CD14-positive monocyte (primary cell): ENCODE measurements around the gene DGKI. TPM values are rescaled to one million over a fixed set of nuclear protein-coding genes. Genes with fewer than 3 reads are reported as not detected.

Source experiments
- DNase-seq, 3 donors: peaks; one replicate each; pipeline ENCODE4 v3.0.0-alpha.2; 2011 to 2022
- H2AFZ ChIP-seq: 2 replicates; pipeline ENCODE4 v1.6.0; 2012; ENCODE audit warnings: mild to moderate bottlenecking, low read depth, low read length, inconsistent platforms; ENCODE audit not compliant: insufficient read depth, poor library complexity, severe bottlenecking
- H3K27ac ChIP-seq, 2 donors: 1 replicate in 1 of 2; 2 replicates in 1 of 2; pipeline ENCODE4 v1.5.1; 2012 to 2013; ENCODE audit warnings: low read length in 2 of 2, control low read depth in 1 of 2, inconsistent platforms in 1 of 2, low read depth in 1 of 2, mild to moderate bottlenecking in 1 of 2
- H3K27me3 ChIP-seq, 2 donors: one replicate each; pipeline versions ENCODE4 v1.6.0 to v1.6.1; 2011 to 2013; ENCODE audit warnings: low read length in 2 of 2; ENCODE audit not compliant: control insufficient read depth in 2 of 2, insufficient read depth in 2 of 2
- H3K36me3 ChIP-seq, 2 donors: replicated peaks in 1 of 2; 1 replicate in 1 of 2; 2 replicates in 1 of 2; pipeline versions ENCODE4 v1.5.1 to v1.6.1; 2012 to 2013; ENCODE audit warnings: low read length in 2 of 2, control low read depth in 1 of 2, inconsistent platforms in 1 of 2, mild to moderate bottlenecking in 1 of 2; ENCODE audit not compliant: insufficient read depth in 2 of 2, control insufficient read depth in 1 of 2
- H3K4me1 ChIP-seq, 2 donors: 1 replicate in 1 of 2; 2 replicates in 1 of 2; pipeline versions ENCODE4 v1.5.1 to v1.6.1; 2012 to 2013; ENCODE audit warnings: low read length in 2 of 2, control low read depth in 1 of 2, inconsistent platforms in 1 of 2, mild to moderate bottlenecking in 1 of 2, moderate library complexity in 1 of 2; ENCODE audit not compliant: insufficient read depth in 2 of 2, control insufficient read depth in 1 of 2
- H3K4me2 ChIP-seq: replicated peaks from 2 replicates; pipeline ENCODE3; 2012; ENCODE audit warnings: low read length, moderate library complexity, mild to moderate bottlenecking; ENCODE audit not compliant: poor library complexity, severe bottlenecking; ENCODE audit errors: extremely low read depth
- H3K4me3 ChIP-seq, 3 experiments: fragments of 200-600 bp in 1 of 3; sonication (generic) in 1 of 3; replicated peaks in 1 of 3; 1 replicate in 2 of 3; 2 replicates in 1 of 3; pipeline ENCODE4 v1.5.1; 2011 to 2013; ENCODE audit warnings: low read length in 3 of 3, mild to moderate bottlenecking in 3 of 3, control low read depth in 2 of 3, low read depth in 2 of 3, inconsistent platforms in 1 of 3, moderate library complexity in 1 of 3
- H3K79me2 ChIP-seq: 2 replicates; pipeline ENCODE4 v1.6.0; 2012; ENCODE audit warnings: mild to moderate bottlenecking, control low read depth, inconsistent platforms, low read length, moderate library complexity; ENCODE audit not compliant: insufficient read depth
- H3K9ac ChIP-seq: 2 replicates; pipeline ENCODE4 v1.6.0; 2017; ENCODE audit warnings: low read length, mild to moderate bottlenecking; ENCODE audit not compliant: insufficient read depth, poor library complexity, severe bottlenecking
- H3K9me3 ChIP-seq, 2 donors: replicated peaks in 1 of 2; 1 replicate in 1 of 2; 2 replicates in 1 of 2; pipeline versions ENCODE4 v1.5.1 to v1.6.1; 2012 to 2013; ENCODE audit warnings: low read length in 2 of 2, control low read depth in 1 of 2; ENCODE audit not compliant: control insufficient read depth in 1 of 2, insufficient read depth in 1 of 2
- H4K20me1 ChIP-seq: 2 replicates; pipeline ENCODE4 v1.6.0; 2012; ENCODE audit warnings: mild to moderate bottlenecking, low read length, control low read depth, moderate library complexity; ENCODE audit not compliant: insufficient read depth
- H3K27ac Mint-ChIP-seq, 7 donors: one replicate each; pipeline ENCODE4 v1.8.0; 2020; ENCODE audit warnings: mild to moderate bottlenecking in 7 of 7, mixed read lengths in 7 of 7, moderate library complexity in 6 of 7, inconsistent platforms in 2 of 7
- H3K27me3 Mint-ChIP-seq, 3 donors: one replicate each; pipeline ENCODE4 v1.8.0; 2021 to 2022; ENCODE audit warnings: low read depth in 3 of 3, mild to moderate bottlenecking in 3 of 3, mixed read lengths in 3 of 3, moderate library complexity in 3 of 3, inconsistent platforms in 1 of 3
- H3K36me3 Mint-ChIP-seq, 2 donors: one replicate each; pipeline ENCODE4 v1.8.0; 2020; ENCODE audit warnings: mixed read lengths in 2 of 2, inconsistent platforms in 1 of 2, mild to moderate bottlenecking in 1 of 2
- H3K4me1 Mint-ChIP-seq: one replicate; pipeline ENCODE4 v1.8.0; 2020; ENCODE audit warnings: mild to moderate bottlenecking, mixed read lengths
- H3K4me3 Mint-ChIP-seq, 2 donors: one replicate each; pipeline ENCODE4 v1.8.0; 2020; ENCODE audit warnings: mild to moderate bottlenecking in 2 of 2, mixed read lengths in 2 of 2, moderate library complexity in 1 of 2
- H3K9me3 Mint-ChIP-seq, 7 donors: one replicate each; pipeline ENCODE4 v1.8.0; 2020 to 2022; ENCODE audit warnings: mixed read lengths in 7 of 7, mild to moderate bottlenecking in 6 of 7, moderate library complexity in 6 of 7, inconsistent platforms in 2 of 7
- CTCF ChIP-seq: fragments of 200-600 bp; IDR thresholded peaks from one replicate; pipeline ENCODE4 v1.8.0; 2022; ENCODE audit warnings: antibody characterized with exemption, mild to moderate bottlenecking
- WGBS: methylation state at CpG from one replicate; pipeline ENCODE4 v1.1.5; 2013; ENCODE audit warnings: missing lambda C conversion rate; ENCODE audit not compliant: insufficient coverage; 5-methylcytosine and 5-hydroxymethylcytosine counted together
- intact Hi-C, 2 donors: fragments of 100-400 bp; cut with micrococcal nuclease; formaldehyde crosslinking; loops; one replicate each; pipeline versions ENCODE4 v1.15.0 to v1.15.1; 2023
- polyA plus RNA-seq, 3 donors: library from polyadenylated mRNA; depleted of rRNA in 1 of 3; unstranded in 2 of 3; stranded (reverse) in 1 of 3; fragments of 300-500 nt in 2 of 3; fragments of >200 nt in 1 of 3; fragmentation: Illumina TruSeq in 2 of 3; gene quantifications; 1 replicate in 2 of 3; 2 replicates in 1 of 3; pipeline ENCODE4 v1.2.3, GENCODE V29; 2012 to 2021

The DGKI gene
- polyA plus RNA-seq, 3 donors = not detected

DNA sequence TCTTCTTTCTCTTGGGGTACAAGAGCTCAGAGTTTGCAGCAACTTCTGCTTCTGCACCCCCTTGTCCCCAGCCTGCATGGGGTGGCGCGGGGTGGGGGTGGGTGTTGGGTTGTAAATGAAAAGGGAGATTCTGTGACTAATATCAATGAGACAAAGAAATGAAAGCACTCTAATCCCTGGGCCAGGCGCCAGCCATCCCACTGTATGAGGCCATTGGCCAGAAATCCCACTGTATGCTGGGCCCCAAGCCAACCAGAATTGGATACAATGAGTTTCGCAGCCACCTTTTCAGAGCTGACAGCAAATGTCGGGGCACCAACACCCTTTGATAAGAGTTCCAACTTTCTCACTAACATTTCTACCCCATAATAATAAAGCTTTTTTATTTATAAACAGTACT lies 492.4 kb downstream of the DGKI start:
- Histone ChIP-seq H2AFZ (no peak overlapping the region), H3K27ac (no peak overlapping the region), H3K27me3 (no peaks in the 10 kb centered on the region), H3K79me2 (no peaks in the 10 kb centered on the region), H4K20me1 (no peaks in the 10 kb centered on the region), H3K4me1 (no peaks in the 10 kb centered on the region), H3K9me3 (peaks cover 2 to 14% of the 10 kb centered on the region in 2 donors), H3K4me3 (no peak overlapping the region), H3K36me3 (no peaks in the 10 kb centered on the region), H3K4me2 (no peak overlapping the region), H3K9ac (no peak overlapping the region)
- H3K36me3 Mint-ChIP-seq = no peaks in the 10 kb centered on the region
- TF ChIP-seq CTCF = no peak
- H3K4me1 Mint-ChIP-seq = no peaks in the 10 kb centered on the region
- no peak overlapping the region for H3K4me3 Mint-ChIP-seq
- H3K9me3 Mint-ChIP-seq = peaks cover 0 to 7% (median 0%) of the 10 kb centered on the region in 7 donors
- DNase-seq = no peak
- no peaks in the 10 kb centered on the region for H3K27me3 Mint-ChIP-seq
- intact Hi-C loops = no loop called here
- no peak overlapping the region for H3K27ac Mint-ChIP-seq
- 90% methylated on average over 1 of the region's 5 CpGs for WGBS

DNA sequence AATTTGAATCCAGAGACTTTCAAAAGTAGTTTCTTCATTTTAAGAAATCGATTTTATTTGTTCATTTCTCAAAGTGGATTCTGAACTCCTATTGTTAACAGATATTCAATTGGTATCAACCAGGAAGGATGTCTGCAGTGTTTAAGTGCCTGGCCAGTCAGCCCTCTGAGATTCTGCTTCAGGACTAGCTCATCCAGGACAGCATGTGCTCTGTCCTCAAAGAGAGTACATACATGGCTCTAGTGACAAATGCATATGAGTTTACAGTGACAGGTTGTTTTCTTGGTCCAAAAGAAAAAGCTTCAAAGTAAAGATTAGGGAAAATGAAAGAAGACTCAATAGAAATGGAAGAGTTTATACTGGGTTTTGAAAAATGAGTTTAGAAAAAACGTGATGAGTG lies 494.8 kb downstream of the DGKI start:
- H3K9me3 Mint-ChIP-seq = peaks cover 0 to 11% (median 0%) of the 10 kb centered on the region in 7 donors
- H3K79me2 ChIP-seq = no peaks in the 10 kb centered on the region
- H3K36me3 ChIP-seq = no peaks in the 10 kb centered on the region
- H3K4me3 ChIP-seq = no peak overlapping the region
- no peak overlapping the region for H3K4me2 ChIP-seq
- DNase-seq = no peak
- H3K27me3 ChIP-seq = no peaks in the 10 kb centered on the region
- intact Hi-C loops = no loop called here
- TF ChIP-seq CTCF = no peak
- H3K27ac ChIP-seq = no peak overlapping the region
- H3K27me3 Mint-ChIP-seq = peaks cover 0 to 2% (median 0%) of the 10 kb centered on the region in 3 donors
- no peak overlapping the region for H3K4me3 Mint-ChIP-seq
- H3K27ac Mint-ChIP-seq = no peak overlapping the region
- H3K9me3 ChIP-seq = peaks cover 2 to 4% of the 10 kb centered on the region in 2 donors
- H3K4me1 Mint-ChIP-seq = no peaks in the 10 kb centered on the region
- no peaks in the 10 kb centered on the region for H3K36me3 Mint-ChIP-seq
- H3K9ac ChIP-seq = no peak overlapping the region
- no peaks in the 10 kb centered on the region for H4K20me1 ChIP-seq
- 69% methylated on average over 1 of the region's 2 CpGs for WGBS
- H3K4me1 ChIP-seq = no peaks in the 10 kb centered on the region
- no peak overlapping the region for H2AFZ ChIP-seq
